Psoas muscle (tissue), 8 donors: Measurements from ENCODE around the gene PARVA. TPM values are rescaled to one million over a fixed set of nuclear protein-coding genes. Genes with fewer than 3 reads are reported as not detected.
A peak's percentile ranks its signal among the peaks of the same experiment; 100 is the strongest.

Experiments
- ATAC-seq, 4 donors: fragments of 200-7000 bp; cut with Tn5 transposase; one replicate each; pipeline ENCODE4 v1.9.1; 2020; ENCODE audit warnings: moderate library complexity in 3 of 4, mild to moderate bottlenecking in 2 of 4
- DNase-seq, 2 donors: peaks; one replicate each; pipeline ENCODE4 v3.0.0-alpha.2; 2020
- H3K27ac ChIP-seq: fragments of 200-600 bp; one replicate; pipeline ENCODE4 v1.8.0; 2022
- H3K27me3 ChIP-seq, 3 donors: fragments of 200-600 bp in 1 of 3; one replicate each; pipeline versions ENCODE4 v1.6.1 to v1.8.0; 2013 to 2022; ENCODE audit warnings: low read length in 2 of 3, mild to moderate bottlenecking in 2 of 3, moderate library complexity in 1 of 3; ENCODE audit not compliant: insufficient read depth in 3 of 3
- H3K36me3 ChIP-seq, 2 donors: fragments of 200-600 bp in 1 of 2; one replicate each; pipeline versions ENCODE4 v1.6.1 to v1.8.0; 2013 to 2022; ENCODE audit warnings: low read depth in 1 of 2, mild to moderate bottlenecking in 1 of 2, moderate library complexity in 1 of 2; ENCODE audit not compliant: insufficient read depth in 1 of 2
- H3K4me1 ChIP-seq: fragments of 200-600 bp; one replicate; pipeline ENCODE4 v1.8.0; 2022
- H3K4me3 ChIP-seq: fragments of 200-600 bp; one replicate; pipeline ENCODE4 v1.8.0; 2022; ENCODE audit warnings: mild to moderate bottlenecking
- H3K9me3 ChIP-seq: fragments of 200-600 bp; one replicate; pipeline ENCODE4 v1.8.0; 2022
- WGBS, 3 donors: extraction: QIAGEN DNeasy Blood & Tissue Kit; methylation state at CpG; one replicate each; pipeline versions ENCODE4 v1.1.6 to v1.1.7; 2013; 5-methylcytosine and 5-hydroxymethylcytosine counted together
- intact Hi-C, 2 donors: fragments of 100-400 bp; cut with DNase I; formaldehyde crosslinking; loops; one replicate each; pipeline versions ENCODE4 v1.11.0 to v1.14.2; 2022
- polyA plus RNA-seq, 3 donors: library from polyadenylated mRNA; stranded (reverse); fragments of 200-250 nt; gene quantifications; one replicate each; pipeline ENCODE4 v1.2.3, GENCODE V29; 2013
- total RNA-seq, 4 donors: library from RNA; stranded (reverse); fragmentation: NEBNext Ultra II Directional in 2 of 4; extraction: Animal tissue kit (Norgen Biotek cat#: 25700) in 2 of 4; gene quantifications; one replicate each; pipeline versions ENCODE4 v1.2.1 to v1.2.4, GENCODE V29; 2021 to 2023
- TF ChIP-seq, protein P1 (sequence below): fragments of 200-600 bp; IDR thresholded peaks from one replicate; pipeline ENCODE4 v1.8.0; 2022; ENCODE audit warnings: antibody characterized with exemption
- donor health status: healthy with polysubstance abuse.
- donor health status: DM: no; HTN: no; CAD: no; lungs with moderate emphysema.
- donor health status: Bipolar disorder and iron deficiency.
- donor health status: healthy.
- donor health status: DM: yes; HTN: yes; CAD: no.
- donor health status: DM: no; HTN: no; CAD: no.
- donor health status: DM: no; HTN: no; CAD: no.
- donor health status: DM: yes; HTN: yes; CAD: no.

The PARVA gene
- total and polyA plus RNA-seq, 7 donors, result 4.4 to 22.7 (median 8.5) TPM

- DNase-seq (no peak), ATAC-seq (no peak)
- Histone ChIP-seq H3K4me1 (peaks cover 7% of the 10 kb centered on the region), H3K27ac (no peak overlapping the region), H3K36me3 (no peaks in the 10 kb centered on the region), H3K9me3 (no peaks in the 10 kb centered on the region), H3K27me3 (no peaks in the 10 kb centered on the region), H3K4me3 (no peak overlapping the region)
- intact Hi-C loops, result no loop called here
- 90 to 96% (median 94%) methylated on average over 2 of the region's 2 CpGs for WGBS, 3 donors
- TF ChIP-seq, protein P1, sequence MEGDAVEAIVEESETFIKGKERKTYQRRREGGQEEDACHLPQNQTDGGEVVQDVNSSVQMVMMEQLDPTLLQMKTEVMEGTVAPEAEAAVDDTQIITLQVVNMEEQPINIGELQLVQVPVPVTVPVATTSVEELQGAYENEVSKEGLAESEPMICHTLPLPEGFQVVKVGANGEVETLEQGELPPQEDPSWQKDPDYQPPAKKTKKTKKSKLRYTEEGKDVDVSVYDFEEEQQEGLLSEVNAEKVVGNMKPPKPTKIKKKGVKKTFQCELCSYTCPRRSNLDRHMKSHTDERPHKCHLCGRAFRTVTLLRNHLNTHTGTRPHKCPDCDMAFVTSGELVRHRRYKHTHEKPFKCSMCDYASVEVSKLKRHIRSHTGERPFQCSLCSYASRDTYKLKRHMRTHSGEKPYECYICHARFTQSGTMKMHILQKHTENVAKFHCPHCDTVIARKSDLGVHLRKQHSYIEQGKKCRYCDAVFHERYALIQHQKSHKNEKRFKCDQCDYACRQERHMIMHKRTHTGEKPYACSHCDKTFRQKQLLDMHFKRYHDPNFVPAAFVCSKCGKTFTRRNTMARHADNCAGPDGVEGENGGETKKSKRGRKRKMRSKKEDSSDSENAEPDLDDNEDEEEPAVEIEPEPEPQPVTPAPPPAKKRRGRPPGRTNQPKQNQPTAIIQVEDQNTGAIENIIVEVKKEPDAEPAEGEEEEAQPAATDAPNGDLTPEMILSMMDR, result no peak
These were observed 127.8 kb downstream of the PARVA start for GRCh38 chr11:12505183-12505582.

DNA sequence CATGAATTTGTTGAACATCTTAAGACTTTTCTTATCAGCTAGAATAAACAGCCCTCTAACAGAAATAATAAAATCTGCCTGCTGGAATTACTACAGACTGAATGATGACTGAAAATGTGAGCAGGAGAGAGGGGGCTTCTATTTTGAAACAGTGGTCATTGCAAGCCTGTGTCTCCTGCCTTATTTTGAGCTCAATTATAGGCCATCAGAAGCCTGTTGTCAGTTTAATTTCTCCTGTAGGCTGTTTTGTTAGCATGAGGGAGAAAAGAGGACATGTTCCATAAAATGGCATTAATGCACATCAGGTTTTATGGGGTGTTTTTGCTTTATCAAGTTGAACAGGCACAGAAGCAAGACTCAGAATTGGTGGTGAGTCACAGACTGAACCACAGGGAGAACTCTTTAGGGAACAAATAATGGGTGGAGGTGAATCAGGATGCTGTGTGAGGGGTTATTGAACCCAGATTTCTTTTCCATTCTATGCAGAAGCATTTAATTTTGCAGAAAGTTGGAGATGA is 129.1 kb downstream of the PARVA start:
- Histone ChIP-seq H3K4me3 (no peak overlapping the region), H3K4me1 (peaks cover 7% of the 10 kb centered on the region), H3K27ac (no peak overlapping the region), H3K9me3 (no peaks in the 10 kb centered on the region), H3K27me3 (no peaks in the 10 kb centered on the region), H3K36me3 (no peaks in the 10 kb centered on the region)
- TF ChIP-seq, protein P1, result no peak
- no peak for ATAC-seq
- DNase-seq, result no peak
- intact Hi-C loops, result no loop called here

GRCh38 chr11:12507391-12507790 is 130.0 kb downstream of the PARVA start:
- TF ChIP-seq, protein P1, result no peak
- ATAC-seq, result no peak
- 62 to 83% (median 71%) methylated on average over 4 of the region's 4 CpGs for WGBS, 3 donors
- peaks cover 7% of the 10 kb centered on the region for H3K4me1 ChIP-seq
- H3K36me3 ChIP-seq, result no peaks in the 10 kb centered on the region
- H3K27me3 ChIP-seq, result no peaks in the 10 kb centered on the region
- intact Hi-C loops, result no loop called here
- no peak for DNase-seq
- no peaks in the 10 kb centered on the region for H3K9me3 ChIP-seq
- no peak overlapping the region for H3K27ac ChIP-seq
- H3K4me3 ChIP-seq, result no peak overlapping the region

DNA sequence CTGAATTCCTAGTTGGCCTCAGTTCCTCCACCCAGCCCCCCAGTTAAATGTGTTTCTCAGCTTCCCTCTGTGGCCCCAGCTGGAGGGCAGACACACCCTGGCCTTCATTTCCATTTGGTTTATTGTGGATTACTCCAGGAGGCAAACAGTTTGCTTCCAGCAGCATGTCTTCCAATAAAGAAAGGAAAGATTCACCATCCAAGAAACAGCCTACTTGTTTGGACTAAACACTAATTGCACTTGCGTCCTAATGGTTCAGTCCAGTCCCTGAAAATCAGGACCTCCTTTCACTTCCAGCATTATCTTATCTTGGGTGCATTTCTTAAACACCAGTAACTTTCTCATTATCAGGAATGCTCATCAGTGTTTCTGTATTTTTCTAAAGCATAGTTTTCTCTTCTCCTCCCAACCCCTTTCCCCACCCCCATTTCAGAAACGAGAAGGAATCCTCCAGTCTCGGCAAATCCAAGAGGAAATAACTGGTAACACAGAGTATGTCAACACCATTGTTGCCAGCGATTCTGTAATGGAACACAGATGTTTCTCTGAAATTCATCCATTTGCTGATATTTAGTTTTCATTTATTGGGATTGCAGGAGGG is 130.9 kb downstream of the PARVA start:
- WGBS, 3 donors, result 25 to 45% (median 28%) methylated on average over 4 of the region's 4 CpGs
- Histone ChIP-seq H3K4me1 (peaks cover 2% of the 10 kb centered on the region), H3K36me3 (peaks cover 0 to 3% of the 10 kb centered on the region in 2 donors), H3K27ac (peak overlapping the region; percentile 36), H3K27me3 (no peaks in the 10 kb centered on the region), H3K9me3 (no peaks in the 10 kb centered on the region), H3K4me3 (no peak overlapping the region)
- intact Hi-C loops, result no loop called here
- TF ChIP-seq, protein P1, result no peak
- ATAC-seq, result peak in 2 of 4 donors; percentile 21 to 74
- no peak for DNase-seq

- Histone ChIP-seq H3K4me1 (no peaks in the 10 kb centered on the region), H3K9me3 (no peaks in the 10 kb centered on the region), H3K27ac (no peak overlapping the region), H3K36me3 (peaks cover 0 to 4% of the 10 kb centered on the region in 2 donors), H3K27me3 (no peaks in the 10 kb centered on the region), H3K4me3 (no peak overlapping the region)
- peak in 1 of 4 donors; percentile 28 for ATAC-seq
- TF ChIP-seq, protein P1, result no peak
- WGBS, 3 donors, result 82 to 94% (median 85%) methylated on average over 5 of the region's 5 CpGs
- intact Hi-C loops, result no loop called here
- DNase-seq, result no peak
These were observed 132.0 kb downstream of the PARVA start for GRCh38 chr11:12509371-12509770.
